ENCODE measurements around the gene ITSN2.
"Not testable (repeated sequence)": the region's sequence is repeated elsewhere in the genome, so short reads cannot be mapped to it uniquely, and the experiment has no call there.

ITSN2 gene

GRCh38 chr2:24211408-24211807, 148.9 kb downstream of the ITSN2 start:
- no peak for DNase-seq (ENCODE audit: low read depth)

DNA sequence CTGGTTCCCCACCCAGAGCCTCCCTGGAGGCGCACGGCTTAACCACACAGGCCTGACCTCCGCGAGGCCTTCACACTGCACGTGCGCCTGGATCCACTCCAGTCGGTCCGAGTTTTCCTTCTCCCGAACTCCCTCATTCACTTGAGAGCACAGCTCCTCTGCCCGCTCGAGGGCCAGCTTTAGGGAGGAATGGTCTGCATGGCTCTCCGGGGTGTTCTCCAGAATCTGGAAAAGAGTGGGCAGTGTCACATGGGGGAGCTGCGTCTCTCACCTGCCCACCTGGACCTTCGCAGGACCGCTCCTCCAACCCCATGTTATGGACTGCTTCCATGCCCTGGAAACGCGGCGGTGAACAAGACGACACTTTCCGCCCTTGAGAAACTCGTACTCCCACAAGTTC, 149.6 kb downstream of the ITSN2 start:
- DNase-seq (ENCODE audit: low read depth): no peak

- no peak for DNase-seq (ENCODE audit: low read depth)
Measured at GRCh38 chr2:24210106-24210455, 150.3 kb downstream of the ITSN2 start.

DNA sequence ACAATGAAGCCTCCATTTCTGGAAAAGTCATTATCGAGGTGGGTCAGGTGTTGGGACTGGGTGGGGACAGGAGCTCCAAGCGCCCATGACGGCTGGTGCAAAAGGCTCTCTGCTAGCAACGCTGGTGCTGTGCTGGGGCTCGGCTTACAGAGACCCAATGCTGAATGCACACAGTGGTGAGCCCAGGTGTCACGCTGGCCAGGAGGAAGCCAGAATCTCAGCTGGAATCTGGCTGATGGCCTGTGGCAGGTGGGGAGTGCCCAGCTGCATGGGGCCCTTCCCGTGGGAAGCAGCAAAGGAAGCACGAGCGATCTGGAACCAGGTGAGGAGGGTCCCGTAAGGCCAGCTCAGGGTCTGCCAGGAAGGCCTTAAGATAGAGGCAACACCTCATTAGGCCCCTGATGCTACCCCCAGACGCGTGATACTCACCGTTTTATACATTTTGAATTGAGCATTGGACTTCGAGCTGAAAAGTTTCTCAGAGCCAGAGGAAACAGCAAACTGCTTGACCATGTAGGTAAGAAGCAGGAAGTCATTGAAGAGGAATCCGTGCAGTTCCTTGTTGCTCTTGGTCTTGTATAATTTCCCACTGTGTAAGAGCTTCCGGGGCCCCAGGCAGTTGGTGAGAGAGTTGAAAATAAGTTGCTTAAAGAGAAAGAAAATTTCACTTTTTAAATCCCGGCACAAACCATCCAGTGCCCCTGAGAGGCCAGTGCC, 150.8 kb downstream of the ITSN2 start:
- no peak for DNase-seq (ENCODE audit: low read depth)

GRCh38 chr2:24208490-24208889, 151.8 kb downstream of the ITSN2 start:
- DNase-seq (ENCODE audit: low read depth): no peak

- no peak for DNase-seq (ENCODE audit: low read depth)
Measured at GRCh38 chr2:24207359-24207758, 153.0 kb downstream of the ITSN2 start.

- no peak for DNase-seq (ENCODE audit: low read depth)
Measured at GRCh38 chr2:24206714-24207113, 153.6 kb downstream of the ITSN2 start.

DNA sequence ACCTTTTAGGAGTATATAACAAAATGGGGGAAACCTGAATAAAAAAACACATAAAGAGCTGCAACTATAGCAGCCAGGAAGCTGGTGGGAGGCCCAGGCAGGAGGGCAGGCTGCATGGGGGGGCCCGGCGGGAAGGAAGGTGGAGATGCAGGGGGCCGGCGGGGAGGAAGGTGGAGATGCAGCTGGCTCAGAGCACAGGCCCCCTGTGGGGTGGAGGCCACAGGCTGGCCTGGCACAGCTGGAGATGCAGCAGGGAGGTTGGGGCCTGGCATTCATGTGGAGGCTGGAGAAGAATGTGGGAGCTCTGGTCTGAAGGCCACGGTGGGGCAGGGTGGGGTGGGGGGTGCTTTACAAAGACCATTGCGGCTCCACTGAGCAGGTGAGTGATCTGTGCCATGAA, 154.1 kb downstream of the ITSN2 start:
- DNase-seq (ENCODE audit: low read depth): no peak

DNA sequence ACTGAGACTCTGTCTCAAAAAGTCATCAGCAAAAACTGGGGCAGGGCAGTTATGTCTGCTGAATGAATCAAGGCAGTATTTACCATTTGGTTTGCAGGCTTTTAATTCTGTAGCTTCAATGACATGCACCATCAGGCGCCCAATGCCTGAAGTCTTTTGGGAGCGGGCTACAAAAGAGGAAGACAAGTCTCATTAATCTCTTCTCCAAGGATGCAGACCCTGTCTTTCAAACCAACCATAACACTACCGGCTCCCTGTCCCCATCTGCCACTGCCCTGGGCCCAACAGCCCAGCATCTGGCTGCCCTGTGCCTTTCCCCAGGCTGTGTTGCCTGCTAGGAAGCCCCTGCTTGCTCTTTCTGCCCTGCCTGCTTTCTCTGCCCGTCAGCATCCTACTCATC, 155.2 kb downstream of the ITSN2 start:
- DNase-seq (ENCODE audit: low read depth): no peak

DNA sequence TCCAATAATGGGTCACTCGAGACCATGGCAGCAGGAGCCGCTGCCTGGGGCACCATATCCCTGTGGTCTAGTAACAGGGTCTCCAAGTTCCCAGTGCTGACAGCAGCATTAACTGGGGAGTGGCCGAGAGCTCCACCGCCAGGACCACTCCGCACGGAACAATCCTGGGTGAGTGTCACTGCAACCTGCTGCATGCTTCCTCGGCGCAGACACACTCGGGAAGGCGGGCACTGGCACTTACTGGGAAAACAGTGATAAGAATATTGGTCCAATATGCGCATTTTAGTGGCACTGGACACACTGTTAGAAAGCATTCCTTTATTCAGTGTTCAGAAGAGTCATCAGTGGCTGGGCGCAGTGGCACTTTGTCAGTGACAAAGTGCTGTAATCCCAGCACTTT, 155.8 kb downstream of the ITSN2 start:
- DNase-seq (ENCODE audit: low read depth): no peak

DNA sequence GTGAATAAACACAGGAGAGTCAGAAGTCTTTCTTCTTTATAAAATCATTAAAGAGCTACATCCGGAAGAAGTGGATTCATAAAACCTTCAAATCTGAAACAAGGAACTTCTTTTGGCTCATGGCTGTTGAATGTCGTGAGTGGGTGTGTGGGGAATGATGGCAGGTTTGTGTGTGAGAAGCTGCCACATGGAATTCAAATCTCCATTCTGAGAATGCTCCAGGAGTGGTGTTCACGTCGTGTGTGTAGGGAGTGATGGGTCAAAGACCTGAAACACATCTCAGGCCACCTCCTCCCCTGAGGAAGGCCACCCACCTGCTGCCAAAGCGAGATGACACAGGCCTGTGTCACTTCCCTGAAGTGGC, 156.6 kb downstream of the ITSN2 start:
- DNase-seq (ENCODE audit: low read depth): no peak

DNA sequence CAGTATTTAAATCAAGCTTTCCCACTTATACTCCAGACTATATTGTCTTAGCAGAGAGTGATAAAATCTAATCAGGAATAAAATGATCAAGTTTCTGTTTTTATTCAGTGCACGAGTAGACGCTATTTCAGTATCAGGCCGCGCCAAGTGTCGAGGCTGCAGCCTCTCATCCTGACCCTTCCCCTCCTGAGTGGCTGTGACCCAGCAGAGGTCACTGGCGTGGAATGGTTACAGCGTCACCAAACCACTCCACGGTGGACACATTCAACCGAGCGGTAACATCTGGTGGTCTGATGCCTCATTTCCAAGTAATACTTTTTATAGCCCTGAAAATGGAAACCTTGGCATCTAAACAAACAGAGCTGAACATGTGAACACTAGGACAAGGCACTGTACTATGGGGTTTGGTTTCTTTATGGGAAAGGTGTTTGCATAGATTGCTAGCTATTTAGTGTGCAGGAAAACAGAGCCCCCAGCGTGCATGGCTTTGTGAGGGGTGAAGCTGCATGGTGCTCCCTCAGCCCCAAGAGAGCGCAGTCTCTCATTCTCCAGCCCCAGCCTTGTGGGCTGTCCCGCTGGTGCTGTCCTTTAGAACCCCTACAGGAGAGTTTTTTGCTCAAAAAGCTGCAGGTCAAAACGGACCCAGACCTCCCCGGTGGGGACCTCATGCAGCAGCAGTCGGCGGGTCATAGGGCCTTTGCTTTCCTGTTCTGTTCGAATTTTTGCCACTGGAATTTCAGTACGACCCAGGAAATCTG, 157.1 kb downstream of the ITSN2 start:
- no peak for DNase-seq (ENCODE audit: low read depth)

DNA sequence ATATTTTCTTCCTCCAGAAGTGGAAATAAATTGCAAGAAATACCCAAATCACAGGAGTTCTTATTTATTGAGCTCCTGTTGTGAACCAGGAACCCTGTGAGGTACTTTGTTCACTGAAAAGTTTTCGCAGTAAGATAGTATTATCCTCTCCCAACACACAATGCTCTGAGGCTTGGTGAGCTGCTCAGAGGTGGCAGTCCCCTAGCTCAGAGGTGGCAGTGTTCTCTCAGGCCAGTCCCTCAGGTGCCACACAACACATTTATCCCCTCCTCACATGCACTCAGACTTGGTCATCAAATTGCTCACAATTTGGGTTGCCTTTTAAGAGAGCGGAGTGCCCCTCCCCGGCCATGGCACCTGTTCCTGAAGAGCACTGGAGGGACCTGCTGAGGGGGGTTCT, 159.5 kb downstream of the ITSN2 start:
- no peak for DNase-seq (ENCODE audit: low read depth)

- DNase-seq (ENCODE audit: low read depth): peak; percentile 11
Measured at GRCh38 chr2:24199968-24200590, 160.3 kb downstream of the ITSN2 start.

DNA sequence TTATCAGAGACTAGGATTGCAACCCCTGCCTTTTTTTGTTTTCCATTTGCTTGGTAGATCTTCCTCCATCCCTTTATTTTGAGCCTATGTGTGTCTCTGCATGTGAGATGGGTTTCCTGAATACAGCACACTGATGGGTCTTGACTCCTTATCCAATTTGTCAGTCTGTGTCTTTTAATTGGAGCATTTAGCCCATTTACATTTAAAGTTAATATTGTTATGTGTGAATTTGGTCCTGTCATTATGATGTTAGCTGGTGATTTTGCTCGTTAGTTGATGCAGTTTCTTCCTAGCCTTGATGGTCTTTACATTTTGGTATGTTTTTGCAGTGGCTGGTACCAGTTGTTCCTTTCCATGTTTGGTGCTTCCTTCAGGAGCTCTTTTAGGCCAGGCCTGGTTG, 163.1 kb downstream of the ITSN2 start:
- DNase-seq (ENCODE audit: low read depth): not testable (repeated sequence)

GRCh38 chr2:24191848-24192247, 168.5 kb downstream of the ITSN2 start:
- DNase-seq (ENCODE audit: low read depth): no peak

DNA sequence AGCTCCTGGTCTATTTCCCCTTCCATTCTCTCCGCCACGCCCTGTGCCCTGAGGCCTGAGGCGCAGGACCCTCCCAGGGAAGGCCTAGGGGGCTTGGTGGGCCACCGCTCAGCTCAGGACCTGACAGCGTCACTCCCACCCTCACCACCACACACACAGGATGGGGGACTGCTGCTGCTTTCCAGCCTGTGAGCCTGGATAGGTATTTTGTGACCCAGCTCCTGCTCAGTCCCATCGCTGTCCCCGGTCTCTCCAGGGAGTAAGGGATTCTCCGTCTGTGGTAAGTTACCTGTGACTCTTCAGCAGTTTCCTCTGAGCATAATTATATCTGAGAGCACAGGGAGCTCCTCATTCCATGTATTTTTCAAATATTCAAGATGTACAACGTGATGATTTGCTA, 169.2 kb downstream of the ITSN2 start:
- DNase-seq (ENCODE audit: low read depth): no peak

DNA sequence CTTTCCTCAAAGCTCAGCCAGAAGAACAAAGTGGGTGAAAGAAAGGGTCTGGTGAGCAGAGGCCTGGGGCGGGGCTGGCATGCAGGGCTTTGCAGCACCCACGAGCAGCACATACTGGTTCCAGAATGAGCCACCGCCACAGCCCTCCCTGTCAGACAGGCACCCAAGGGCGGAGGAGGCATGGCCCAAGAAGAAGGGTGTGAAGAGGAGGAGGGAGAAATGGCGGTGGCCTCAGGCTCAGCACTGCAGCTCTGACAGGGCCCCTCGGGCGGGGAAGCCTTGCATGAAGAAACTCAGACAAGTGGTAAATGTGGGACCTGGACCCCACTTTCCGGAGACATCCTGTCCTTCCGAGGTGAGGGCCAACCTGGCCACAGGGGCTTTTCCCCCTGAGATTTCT, 169.8 kb downstream of the ITSN2 start:
- DNase-seq (ENCODE audit: low read depth): no peak

DNA sequence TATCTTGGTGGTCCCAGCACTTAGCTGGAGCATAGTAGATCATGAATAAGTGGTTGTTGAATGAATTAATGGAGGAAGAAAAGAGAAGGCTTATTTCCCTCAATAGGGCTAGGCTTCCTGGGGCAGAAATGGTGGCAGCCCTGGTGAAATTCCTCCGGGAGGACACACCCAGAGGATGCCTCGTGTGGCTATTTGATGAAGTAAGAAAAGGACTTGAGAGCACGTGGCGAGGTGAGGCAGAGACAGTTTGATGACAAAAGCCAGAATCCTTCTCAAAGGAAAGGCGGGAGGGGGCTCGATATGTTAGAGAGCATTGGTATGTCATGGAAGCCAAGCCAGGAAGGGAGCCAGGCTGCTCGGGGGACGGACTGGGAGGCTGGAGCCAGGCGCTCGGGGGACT, 170.8 kb downstream of the ITSN2 start:
- DNase-seq (ENCODE audit: low read depth): no peak

- peak; percentile 36 for DNase-seq (ENCODE audit: low read depth)
Measured at GRCh38 chr2:24183366-24184069, 176.8 kb downstream of the ITSN2 start.

GRCh38 chr2:24182507-24182906, 177.8 kb downstream of the ITSN2 start:
- DNase-seq (ENCODE audit: low read depth): no peak

DNA sequence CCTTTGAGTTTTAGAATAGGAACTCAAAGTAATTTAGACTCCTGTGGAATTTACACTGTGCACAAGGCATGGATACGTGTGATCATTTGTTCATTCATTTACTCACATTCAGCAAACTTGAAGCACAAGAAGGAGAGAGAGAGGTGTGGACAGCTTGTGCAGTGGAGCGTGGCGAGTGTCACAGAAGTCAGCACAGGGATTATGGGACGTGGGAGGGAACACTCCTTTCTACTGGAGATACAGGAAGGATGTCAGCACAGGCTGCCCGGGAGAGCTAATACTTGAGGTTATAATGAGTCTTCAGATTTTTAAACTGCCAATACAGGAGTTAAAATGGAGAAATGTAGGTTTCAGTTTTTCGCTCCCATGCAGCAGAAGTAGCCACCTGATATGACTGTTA, 178.5 kb downstream of the ITSN2 start:
- no peak for DNase-seq (ENCODE audit: low read depth)

DNA sequence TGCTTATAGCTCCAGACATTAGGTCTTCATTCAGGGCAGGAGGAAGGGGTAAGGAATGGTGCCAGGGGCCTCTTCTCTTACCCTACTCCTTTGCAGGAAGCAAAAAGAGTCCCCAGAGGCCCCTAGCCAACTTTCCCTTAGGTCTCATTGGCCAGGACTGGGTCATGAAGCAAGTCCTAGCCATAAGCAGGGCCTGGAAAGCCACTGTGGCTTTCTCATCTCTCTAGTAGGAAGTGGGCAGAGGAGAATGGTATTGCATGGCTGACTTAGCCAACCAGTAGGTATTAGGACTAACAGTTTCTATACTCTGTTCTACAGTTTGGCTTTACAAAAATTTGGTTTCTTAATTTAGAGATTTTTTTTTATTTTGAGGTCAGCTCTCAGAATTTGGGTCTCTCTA, 180.7 kb downstream of the ITSN2 start:
- DNase-seq (ENCODE audit: low read depth): no peak

All from iris pigment epithelial cell (primary cell).